ENCODE measurements around the gene ARID2. TPM values are rescaled to one million over a fixed set of nuclear protein-coding genes. Genes with fewer than 3 reads are reported as not detected.

Gene ARID2
- total and polyA plus RNA-seq, 10 of the 15 experiments (the other 5 are each of a cell fraction or from before 2014, with no cell fraction given): 9.2 to 29.8 (median 20.3) TPM

DNA sequence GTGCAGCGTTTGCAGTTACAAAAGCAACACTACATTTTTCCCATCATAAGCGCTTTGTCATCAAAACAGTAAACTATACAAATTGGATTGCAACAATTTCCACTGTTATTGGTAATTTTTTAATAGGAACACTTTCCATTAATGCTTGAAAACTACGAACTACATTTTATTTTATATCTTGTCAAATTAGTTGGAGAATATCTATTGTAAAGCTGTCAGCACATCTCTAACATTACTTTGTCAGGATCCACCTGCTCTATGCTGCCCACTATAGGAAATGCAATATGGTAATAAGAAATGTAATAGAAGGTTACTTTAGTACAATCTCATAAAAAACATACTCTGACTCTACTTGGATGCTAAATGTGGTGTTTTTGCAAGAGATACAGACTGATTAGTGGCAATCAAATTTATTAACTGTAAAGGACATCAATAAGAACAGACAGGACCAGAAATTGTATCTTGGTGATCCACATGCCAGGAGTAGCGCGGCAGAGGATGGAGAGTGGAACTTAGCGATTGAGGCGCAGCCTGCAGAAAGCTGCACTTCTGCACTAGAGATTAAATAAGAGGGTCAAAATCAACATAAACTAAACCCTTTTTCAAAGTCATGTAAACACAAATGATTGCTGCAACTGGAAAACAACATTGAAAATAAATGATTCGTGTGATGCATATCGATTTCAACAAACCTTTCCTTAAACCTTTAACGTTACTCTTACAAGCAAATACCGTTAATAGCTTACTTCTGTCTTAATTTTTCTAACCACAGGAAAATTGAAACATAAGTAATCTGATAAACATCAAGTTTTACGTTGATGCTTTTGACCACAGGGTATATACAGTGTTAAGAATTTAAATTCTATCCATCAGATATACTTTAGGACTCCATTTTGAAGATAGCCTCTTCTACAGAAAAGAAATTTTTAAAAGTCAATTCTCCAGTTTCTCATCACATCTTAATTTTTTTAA lies 3.6 kb upstream of the ARID2 start:
- ATAC-seq (peak; percentile 11; the same call in 2 of the 3 replicates), FAIRE-seq (peak; percentile 64), DNase-seq (ENCODE audit: low read depth, low spot score) (no peak)
- ChIA-PET RAD21 (ENCODE audit: unreplicated experiment) (interaction anchor here (1.1 to 7.1 kb wide), 8 partner anchors 37 to 510 kb away, joined by 3 to 79 read pairs (median 4); partner anchors contain the start of genes ANO6 and SCAF11), CTCF (interaction anchor here (0.8 to 7.7 kb wide), 20 partner anchors 9 to 1306 kb away, joined by 3 to 109 read pairs (median 4); no protein-coding TSS in a partner anchor), POLR2A (interaction anchor here (0.6 to 1.6 kb wide), 3 partner anchors 17 to 660 kb away, joined by 3 to 5 read pairs (median 3); no protein-coding TSS in a partner anchor), SMC1A (ENCODE audit: uncharacterized antibody, unreplicated experiment) (interaction anchor here (0.6 to 5.5 kb wide), 15 partner anchors 10 to 542 kb away, joined by 3 to 67 read pairs (median 3); partner anchors contain the start of gene ANO6)
- Histone ChIP-seq H3K9ac (ENCODE audit: control insufficient read depth, insufficient read depth, low read length) (peak overlapping the region; percentile 100), H3K36me3 (ENCODE audit: control insufficient read depth in 2 of 2, insufficient read depth in 2 of 2, low read length in 1 of 2) (no peaks in the 10 kb centered on the region), H3K79me2 (ENCODE audit: control insufficient read depth, insufficient read depth, low read length) (peaks cover 72% of the 10 kb centered on the region), H3K27me3 (replicated peaks in 1 of 2; ENCODE audit: control insufficient read depth in 2 of 2, insufficient read depth in 2 of 2, low read length in 1 of 2) (no peaks in the 10 kb centered on the region), H4K20me1 (ENCODE audit: control insufficient read depth, insufficient read depth) (no peaks in the 10 kb centered on the region), H3K4me1 (ENCODE audit: control insufficient read depth, insufficient read depth, low read length) (no peaks in the 10 kb centered on the region), H3K9me3 (replicated peaks; ENCODE audit: control insufficient read depth, insufficient read depth, low read length) (no peaks in the 10 kb centered on the region), H3K4me3 (peak overlapping the region; percentile 93), H3K4me2 (ENCODE audit: control insufficient read depth, insufficient read depth) (peak overlapping the region; percentile 65; the same call in 1 of the 2 replicates), H2AFZ (ENCODE audit: control insufficient read depth, low read depth, low read length) (peak overlapping the region; percentile 94), H3K27ac (ENCODE audit: control insufficient read depth, insufficient read depth) (peak overlapping the region; percentile 95)
- under 1% methylated on average over 12 of the region's 12 CpGs for WGBS (ENCODE audit: insufficient coverage, insufficient replicate concordance, low lambda C conversion rate, missing lambda C conversion rate)
- intact Hi-C loops (cut with micrococcal nuclease; ENCODE audit: unreplicated experiment) (loop anchor here (2.0 to 10.0 kb wide), 4 partner anchors 57 to 541 kb away; partner anchors contain the start of genes ANO6 and SLC38A1), in situ Hi-C loops (cut with MboI) (no loop called here)
- TSS peak; percentile 58 for BruUV-seq (replicated peaks)
- TF ChIP-seq ZBTB33 (IDR thresholded peaks at IDR 0.05) (no peak), ZZZ3 (IDR thresholded peaks at IDR 0.05; ENCODE audit: control insufficient read depth, insufficient read length, low read depth) (no peak), MYB (IDR thresholded peaks at IDR 0.05; ENCODE audit: borderline replicate concordance, low read depth, low read length) (no peak), RFX5 (IDR thresholded peaks at IDR 0.05; ENCODE audit: low read depth, low read length) (0 out of 2 replicates have a peak, but pooled peaks have one; percentile 27), BRCA1 (IDR thresholded peaks at IDR 0.05; ENCODE audit: low read depth, low read length) (no peak), ZNF24 (IDR thresholded peaks at IDR 0.05) (0 out of 2 replicates have a peak, but pooled peaks have one; percentile 22), HSF1 (IDR thresholded peaks at IDR 0.05; ENCODE audit: low read depth, low read length) (no peak), CTCF (IDR thresholded peaks at IDR 0.05 in 2 of 3, conservative IDR thresholded peaks at IDR 0.05 in 1 of 3; ENCODE audit: control insufficient read depth in 2 of 3, extremely low read depth in 1 of 3, insufficient read depth in 1 of 3, low read depth in 3 of 3, low read length in 3 of 3) (peak; percentile 67 to 74 (median 68))
- TF ChIP-seq, protein P1, sequence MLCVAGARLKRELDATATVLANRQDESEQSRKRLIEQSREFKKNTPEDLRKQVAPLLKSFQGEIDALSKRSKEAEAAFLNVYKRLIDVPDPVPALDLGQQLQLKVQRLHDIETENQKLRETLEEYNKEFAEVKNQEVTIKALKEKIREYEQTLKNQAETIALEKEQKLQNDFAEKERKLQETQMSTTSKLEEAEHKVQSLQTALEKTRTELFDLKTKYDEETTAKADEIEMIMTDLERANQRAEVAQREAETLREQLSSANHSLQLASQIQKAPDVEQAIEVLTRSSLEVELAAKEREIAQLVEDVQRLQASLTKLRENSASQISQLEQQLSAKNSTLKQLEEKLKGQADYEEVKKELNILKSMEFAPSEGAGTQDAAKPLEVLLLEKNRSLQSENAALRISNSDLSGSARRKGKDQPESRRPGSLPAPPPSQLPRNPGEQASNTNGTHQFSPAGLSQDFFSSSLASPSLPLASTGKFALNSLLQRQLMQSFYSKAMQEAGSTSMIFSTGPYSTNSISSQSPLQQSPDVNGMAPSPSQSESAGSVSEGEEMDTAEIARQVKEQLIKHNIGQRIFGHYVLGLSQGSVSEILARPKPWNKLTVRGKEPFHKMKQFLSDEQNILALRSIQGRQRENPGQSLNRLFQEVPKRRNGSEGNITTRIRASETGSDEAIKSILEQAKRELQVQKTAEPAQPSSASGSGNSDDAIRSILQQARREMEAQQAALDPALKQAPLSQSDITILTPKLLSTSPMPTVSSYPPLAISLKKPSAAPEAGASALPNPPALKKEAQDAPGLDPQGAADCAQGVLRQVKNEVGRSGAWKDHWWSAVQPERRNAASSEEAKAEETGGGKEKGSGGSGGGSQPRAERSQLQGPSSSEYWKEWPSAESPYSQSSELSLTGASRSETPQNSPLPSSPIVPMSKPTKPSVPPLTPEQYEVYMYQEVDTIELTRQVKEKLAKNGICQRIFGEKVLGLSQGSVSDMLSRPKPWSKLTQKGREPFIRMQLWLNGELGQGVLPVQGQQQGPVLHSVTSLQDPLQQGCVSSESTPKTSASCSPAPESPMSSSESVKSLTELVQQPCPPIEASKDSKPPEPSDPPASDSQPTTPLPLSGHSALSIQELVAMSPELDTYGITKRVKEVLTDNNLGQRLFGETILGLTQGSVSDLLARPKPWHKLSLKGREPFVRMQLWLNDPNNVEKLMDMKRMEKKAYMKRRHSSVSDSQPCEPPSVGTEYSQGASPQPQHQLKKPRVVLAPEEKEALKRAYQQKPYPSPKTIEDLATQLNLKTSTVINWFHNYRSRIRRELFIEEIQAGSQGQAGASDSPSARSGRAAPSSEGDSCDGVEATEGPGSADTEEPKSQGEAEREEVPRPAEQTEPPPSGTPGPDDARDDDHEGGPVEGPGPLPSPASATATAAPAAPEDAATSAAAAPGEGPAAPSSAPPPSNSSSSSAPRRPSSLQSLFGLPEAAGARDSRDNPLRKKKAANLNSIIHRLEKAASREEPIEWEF (IDR thresholded peaks at IDR 0.05; ENCODE audit: insufficient replicate concordance, low read depth, low read length): peak; percentile 27
